Measurements from ENCODE around the gene BIN2. TPM values are rescaled to one million over a fixed set of nuclear protein-coding genes. Genes with fewer than 3 reads are reported as not detected.

The BIN2 gene
- total and polyA plus RNA-seq, 2 donors (not counting 1 experiment from before 2014, with no cell fraction given), result not detected

GRCh38 chr12:51371295-51371953 is 47.5 kb upstream of the BIN2 start:
- H4K20me1 ChIP-seq (ENCODE audit: control insufficient read depth, extremely low read depth, insufficient read depth, low read length), result no peaks in the 10 kb centered on the region
- no peaks in the 10 kb centered on the region for H3K27me3 ChIP-seq (ENCODE audit: control insufficient read depth, insufficient read depth, low read length)
- no peak overlapping the region for H3K4me3 ChIP-seq (replicated peaks in 1 of 4; ENCODE audit: control extremely low read depth in 1 of 4, insufficient read depth in 1 of 4, low read depth in 3 of 4, low read length in 4 of 4)
- no peak for TF ChIP-seq CTCF (conservative IDR thresholded peaks at IDR 0.05 in 1 of 2, IDR thresholded peaks at IDR 0.05 in 1 of 2; ENCODE audit: low read depth in 1 of 2, low read length in 2 of 2)
- no peak for TF ChIP-seq EZH2 (IDR thresholded peaks at IDR 0.05; ENCODE audit: low read length, missing control alignments)
- H3K27ac ChIP-seq (ENCODE audit: insufficient read depth, low read length), result peak overlapping the region; percentile 72
- H3K9me3 ChIP-seq (ENCODE audit: control insufficient read depth, insufficient read depth, low read depth, low read length), result no peaks in the 10 kb centered on the region
- H3K36me3 ChIP-seq (ENCODE audit: control insufficient read depth, insufficient read depth, low read length), result peaks cover 7% of the 10 kb centered on the region
- H3K4me1 ChIP-seq (ENCODE audit: control insufficient read depth, extremely low read depth, insufficient read depth, low read length), result peaks cover 31% of the 10 kb centered on the region
- H3K79me2 ChIP-seq (ENCODE audit: control insufficient read depth, insufficient read depth, low read length), result no peaks in the 10 kb centered on the region
- peak overlapping the region; percentile 14 for H2AFZ ChIP-seq (ENCODE audit: low read length)
- no peak overlapping the region for H3K9ac ChIP-seq (ENCODE audit: insufficient read depth, low read length)
- DNase-seq (ENCODE audit: low read depth in 2 of 2), result peak; percentile 97 to 98
- H3K4me2 ChIP-seq (ENCODE audit: extremely low read depth, insufficient read depth, low read length), result peak overlapping the region; percentile 55

- no peaks in the 10 kb centered on the region for H4K20me1 ChIP-seq (ENCODE audit: control insufficient read depth, extremely low read depth, insufficient read depth, low read length)
- no peak overlapping the region for H3K27ac ChIP-seq (ENCODE audit: insufficient read depth, low read length)
- TF ChIP-seq CTCF (conservative IDR thresholded peaks at IDR 0.05 in 1 of 2, IDR thresholded peaks at IDR 0.05 in 1 of 2; ENCODE audit: low read depth in 1 of 2, low read length in 2 of 2) (no peak), EZH2 (IDR thresholded peaks at IDR 0.05; ENCODE audit: low read length, missing control alignments) (no peak)
- no peaks in the 10 kb centered on the region for H3K9me3 ChIP-seq (ENCODE audit: control insufficient read depth, insufficient read depth, low read depth, low read length)
- peaks cover 7% of the 10 kb centered on the region for H3K36me3 ChIP-seq (ENCODE audit: control insufficient read depth, insufficient read depth, low read length)
- DNase-seq (ENCODE audit: low read depth in 2 of 2), result no peak
- no peak overlapping the region for H2AFZ ChIP-seq (ENCODE audit: low read length)
- H3K9ac ChIP-seq (ENCODE audit: insufficient read depth, low read length), result no peak overlapping the region
- no peak overlapping the region for H3K4me3 ChIP-seq (replicated peaks in 1 of 4; ENCODE audit: control extremely low read depth in 1 of 4, insufficient read depth in 1 of 4, low read depth in 3 of 4, low read length in 4 of 4)
- H3K27me3 ChIP-seq (ENCODE audit: control insufficient read depth, insufficient read depth, low read length), result no peaks in the 10 kb centered on the region
- H3K79me2 ChIP-seq (ENCODE audit: control insufficient read depth, insufficient read depth, low read length), result no peaks in the 10 kb centered on the region
- H3K4me2 ChIP-seq (ENCODE audit: extremely low read depth, insufficient read depth, low read length), result no peak overlapping the region
- H3K4me1 ChIP-seq (ENCODE audit: control insufficient read depth, extremely low read depth, insufficient read depth, low read length), result peaks cover 31% of the 10 kb centered on the region
Observed at GRCh38 chr12:51370667-51371066, 46.7 kb upstream of the BIN2 start.

DNA sequence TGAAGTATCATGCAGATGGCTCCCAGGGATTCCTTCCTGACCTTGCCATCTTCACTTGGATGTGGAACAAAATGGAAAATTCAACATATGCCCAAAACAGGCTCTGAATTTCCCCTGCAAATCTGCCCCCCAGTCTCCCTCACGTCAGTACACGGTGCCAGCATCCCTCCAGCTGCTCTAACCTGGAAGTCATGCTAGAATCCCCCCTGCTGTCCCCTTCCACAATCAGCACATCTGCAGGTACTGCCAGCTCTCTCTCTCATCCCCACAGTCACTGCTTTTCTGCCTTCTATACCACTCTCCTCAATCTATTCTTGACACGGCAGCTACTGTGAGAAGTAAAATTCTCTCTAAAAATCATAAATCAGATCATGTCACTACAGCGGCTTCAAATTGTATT is 45.6 kb upstream of the BIN2 start:
- DNase-seq (ENCODE audit: low read depth in 2 of 2), result no peak
- Histone ChIP-seq H3K4me1 (ENCODE audit: control insufficient read depth, extremely low read depth, insufficient read depth, low read length) (peaks cover 24% of the 10 kb centered on the region), H3K9me3 (ENCODE audit: control insufficient read depth, insufficient read depth, low read depth, low read length) (no peaks in the 10 kb centered on the region), H3K4me2 (ENCODE audit: extremely low read depth, insufficient read depth, low read length) (no peak overlapping the region), H3K36me3 (ENCODE audit: control insufficient read depth, insufficient read depth, low read length) (peaks cover 10% of the 10 kb centered on the region), H3K27me3 (ENCODE audit: control insufficient read depth, insufficient read depth, low read length) (no peaks in the 10 kb centered on the region), H3K9ac (ENCODE audit: insufficient read depth, low read length) (no peak overlapping the region), H4K20me1 (ENCODE audit: control insufficient read depth, extremely low read depth, insufficient read depth, low read length) (no peaks in the 10 kb centered on the region), H2AFZ (ENCODE audit: low read length) (no peak overlapping the region), H3K27ac (ENCODE audit: insufficient read depth, low read length) (no peak overlapping the region), H3K4me3 (replicated peaks in 1 of 4; ENCODE audit: control extremely low read depth in 1 of 4, insufficient read depth in 1 of 4, low read depth in 3 of 4, low read length in 4 of 4) (no peak overlapping the region), H3K79me2 (ENCODE audit: control insufficient read depth, insufficient read depth, low read length) (no peaks in the 10 kb centered on the region)
- TF ChIP-seq EZH2 (IDR thresholded peaks at IDR 0.05; ENCODE audit: low read length, missing control alignments), result no peak
- no peak for TF ChIP-seq CTCF (conservative IDR thresholded peaks at IDR 0.05 in 1 of 2, IDR thresholded peaks at IDR 0.05 in 1 of 2; ENCODE audit: low read depth in 1 of 2, low read length in 2 of 2)
